ENCODE measurements around the gene RAD18. TPM values are rescaled to one million over a fixed set of nuclear protein-coding genes. Genes with fewer than 3 reads are reported as not detected.

Gene RAD18
- polyA plus RNA-seq, 3 donors: 1.9 to 6.9 (median 5.1) TPM

GRCh38 chr3:8838234-8838633 is 125.0 kb downstream of the RAD18 start:
- no peak for TF ChIP-seq CTCF (IDR thresholded peaks at IDR 0.05)
- peaks cover 0 to 2% (median 0%) of the 10 kb centered on the region in 3 donors for H3K27me3 Mint-ChIP-seq (ENCODE audit: low read depth in 3 of 3)
- H3K27ac Mint-ChIP-seq: no peak overlapping the region
- Histone ChIP-seq H3K4me2 (replicated peaks; ENCODE audit: extremely low read depth, low read length, poor library complexity, severe bottlenecking) (no peak overlapping the region), H3K9me3 (replicated peaks in 1 of 2; ENCODE audit: control insufficient read depth in 1 of 2, insufficient read depth in 1 of 2, low read length in 2 of 2) (no peaks in the 10 kb centered on the region), H3K27me3 (ENCODE audit: control insufficient read depth in 2 of 2, insufficient read depth in 2 of 2, low read length in 2 of 2) (no peaks in the 10 kb centered on the region), H4K20me1 (ENCODE audit: insufficient read depth, low read length) (no peaks in the 10 kb centered on the region), H3K79me2 (ENCODE audit: insufficient read depth, low read length) (no peaks in the 10 kb centered on the region), H3K27ac (ENCODE audit: low read depth in 1 of 2, low read length in 2 of 2) (no peak overlapping the region), H2AFZ (ENCODE audit: insufficient read depth, low read depth, low read length, poor library complexity, severe bottlenecking) (no peak overlapping the region), H3K36me3 (replicated peaks in 1 of 2; ENCODE audit: control insufficient read depth in 1 of 2, insufficient read depth in 2 of 2, low read length in 2 of 2) (no peaks in the 10 kb centered on the region), H3K4me3 (replicated peaks in 1 of 3; ENCODE audit: low read depth in 2 of 3, low read length in 3 of 3) (no peak overlapping the region), H3K4me1 (ENCODE audit: control insufficient read depth in 1 of 2, insufficient read depth in 2 of 2, low read length in 2 of 2) (no peaks in the 10 kb centered on the region), H3K9ac (ENCODE audit: insufficient read depth, low read length, poor library complexity, severe bottlenecking) (no peak overlapping the region)
- H3K4me1 Mint-ChIP-seq: no peaks in the 10 kb centered on the region
- no peak overlapping the region for H3K4me3 Mint-ChIP-seq
- no peak for DNase-seq
- no peaks in the 10 kb centered on the region for H3K36me3 Mint-ChIP-seq
- intact Hi-C loops (cut with micrococcal nuclease): no loop called here
- H3K9me3 Mint-ChIP-seq: no peaks in the 10 kb centered on the region
- WGBS (ENCODE audit: insufficient coverage): 100% methylated on average over 3 of the region's 4 CpGs

- Mint-ChIP-seq H3K9me3 (no peaks in the 10 kb centered on the region), H3K27ac (no peak overlapping the region), H3K36me3 (no peaks in the 10 kb centered on the region), H3K4me1 (no peaks in the 10 kb centered on the region), H3K27me3 (ENCODE audit: low read depth in 3 of 3) (peaks cover 2 to 3% (median 2%) of the 10 kb centered on the region in 3 donors), H3K4me3 (no peak overlapping the region)
- no peaks in the 10 kb centered on the region for H3K9me3 ChIP-seq (replicated peaks in 1 of 2; ENCODE audit: control insufficient read depth in 1 of 2, insufficient read depth in 1 of 2, low read length in 2 of 2)
- DNase-seq: no peak
- H3K4me2 ChIP-seq (replicated peaks; ENCODE audit: extremely low read depth, low read length, poor library complexity, severe bottlenecking): no peak overlapping the region
- no peaks in the 10 kb centered on the region for H3K4me1 ChIP-seq (ENCODE audit: control insufficient read depth in 1 of 2, insufficient read depth in 2 of 2, low read length in 2 of 2)
- no peak overlapping the region for H3K9ac ChIP-seq (ENCODE audit: insufficient read depth, low read length, poor library complexity, severe bottlenecking)
- intact Hi-C loops (cut with micrococcal nuclease): no loop called here
- no peak overlapping the region for H3K4me3 ChIP-seq (replicated peaks in 1 of 3; ENCODE audit: low read depth in 2 of 3, low read length in 3 of 3)
- no peaks in the 10 kb centered on the region for H4K20me1 ChIP-seq (ENCODE audit: insufficient read depth, low read length)
- H3K79me2 ChIP-seq (ENCODE audit: insufficient read depth, low read length): no peaks in the 10 kb centered on the region
- 79% methylated on average over 3 of the region's 3 CpGs for WGBS (ENCODE audit: insufficient coverage)
- no peak overlapping the region for H2AFZ ChIP-seq (ENCODE audit: insufficient read depth, low read depth, low read length, poor library complexity, severe bottlenecking)
- no peaks in the 10 kb centered on the region for H3K36me3 ChIP-seq (replicated peaks in 1 of 2; ENCODE audit: control insufficient read depth in 1 of 2, insufficient read depth in 2 of 2, low read length in 2 of 2)
- H3K27me3 ChIP-seq (ENCODE audit: control insufficient read depth in 2 of 2, insufficient read depth in 2 of 2, low read length in 2 of 2): no peaks in the 10 kb centered on the region
- H3K27ac ChIP-seq (ENCODE audit: low read depth in 1 of 2, low read length in 2 of 2): no peak overlapping the region
- TF ChIP-seq CTCF (IDR thresholded peaks at IDR 0.05): no peak
Observed at GRCh38 chr3:8837162-8837561, 126.1 kb downstream of the RAD18 start.

Data from CD14-positive monocyte (primary cell).